ENCODE data around the gene TPCN2. TPM values are rescaled to one million over a fixed set of nuclear protein-coding genes. Genes with fewer than 3 reads are reported as not detected.

Gene TPCN2
- total RNA-seq, 1 experiment from 2014 or later = 63.6 TPM

- no peak overlapping the region for H3K27ac Mint-ChIP-seq (ENCODE audit: unreplicated experiment)
- Histone ChIP-seq H3K4me3 (ENCODE audit: low read depth, low read length) (no peak overlapping the region), H3K36me3 (ENCODE audit: control insufficient read depth, insufficient read depth, low read length) (no peaks in the 10 kb centered on the region), H3K27me3 (replicated peaks; ENCODE audit: control insufficient read depth, insufficient read depth, low read length) (no peaks in the 10 kb centered on the region), H3K4me1 (peaks cover 2% of the 10 kb centered on the region; the same call in 1 of the 2 replicates), H3K9me3 (peaks cover 16% of the 10 kb centered on the region; the same call in 1 of the 2 replicates)
- TF ChIP-seq, protein P1, sequence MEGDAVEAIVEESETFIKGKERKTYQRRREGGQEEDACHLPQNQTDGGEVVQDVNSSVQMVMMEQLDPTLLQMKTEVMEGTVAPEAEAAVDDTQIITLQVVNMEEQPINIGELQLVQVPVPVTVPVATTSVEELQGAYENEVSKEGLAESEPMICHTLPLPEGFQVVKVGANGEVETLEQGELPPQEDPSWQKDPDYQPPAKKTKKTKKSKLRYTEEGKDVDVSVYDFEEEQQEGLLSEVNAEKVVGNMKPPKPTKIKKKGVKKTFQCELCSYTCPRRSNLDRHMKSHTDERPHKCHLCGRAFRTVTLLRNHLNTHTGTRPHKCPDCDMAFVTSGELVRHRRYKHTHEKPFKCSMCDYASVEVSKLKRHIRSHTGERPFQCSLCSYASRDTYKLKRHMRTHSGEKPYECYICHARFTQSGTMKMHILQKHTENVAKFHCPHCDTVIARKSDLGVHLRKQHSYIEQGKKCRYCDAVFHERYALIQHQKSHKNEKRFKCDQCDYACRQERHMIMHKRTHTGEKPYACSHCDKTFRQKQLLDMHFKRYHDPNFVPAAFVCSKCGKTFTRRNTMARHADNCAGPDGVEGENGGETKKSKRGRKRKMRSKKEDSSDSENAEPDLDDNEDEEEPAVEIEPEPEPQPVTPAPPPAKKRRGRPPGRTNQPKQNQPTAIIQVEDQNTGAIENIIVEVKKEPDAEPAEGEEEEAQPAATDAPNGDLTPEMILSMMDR (IDR thresholded peaks at IDR 0.05; ENCODE audit: insufficient read depth in 1 of 2, low read depth in 1 of 2, low read length in 1 of 2, severe bottlenecking in 1 of 2, unreplicated experiment in 1 of 2) = no peak
- H3K27me3 Mint-ChIP-seq (ENCODE audit: insufficient read depth, unreplicated experiment) = no peaks in the 10 kb centered on the region
- CTCF ChIA-PET = no interaction called here
- intact Hi-C loops (cut with micrococcal nuclease; ENCODE audit: unreplicated experiment) = no loop called here
- no peak for DNase-seq
- peaks cover 18% of the 10 kb centered on the region for H3K9me3 Mint-ChIP-seq (ENCODE audit: unreplicated experiment)
- BruUV-seq (replicated peaks) = no TSS peak
- no peak overlapping the region for H3K4me3 Mint-ChIP-seq (ENCODE audit: unreplicated experiment)
- H3K4me1 Mint-ChIP-seq (ENCODE audit: low read depth, unreplicated experiment) = no peaks in the 10 kb centered on the region
- POLR2A ChIA-PET = no interaction called here
- peaks cover 5% of the 10 kb centered on the region for H3K36me3 Mint-ChIP-seq (ENCODE audit: insufficient read depth, unreplicated experiment)
Measured at GRCh38 chr11:69162505-69162904, 113.8 kb downstream of the TPCN2 start.

- Mint-ChIP-seq H3K27ac (ENCODE audit: unreplicated experiment) (no peak overlapping the region), H3K4me3 (ENCODE audit: unreplicated experiment) (no peak overlapping the region), H3K4me1 (ENCODE audit: low read depth, unreplicated experiment) (no peaks in the 10 kb centered on the region), H3K27me3 (ENCODE audit: insufficient read depth, unreplicated experiment) (no peaks in the 10 kb centered on the region), H3K36me3 (ENCODE audit: insufficient read depth, unreplicated experiment) (peaks cover 2% of the 10 kb centered on the region), H3K9me3 (ENCODE audit: unreplicated experiment) (peaks cover 18% of the 10 kb centered on the region)
- H3K4me1 ChIP-seq = 0 out of 2 replicates have a peak, but pooled peaks cover 3% of the 10 kb centered on the region
- no TSS peak for BruUV-seq (replicated peaks)
- TF ChIP-seq, protein P1 (IDR thresholded peaks at IDR 0.05; ENCODE audit: insufficient read depth in 1 of 2, low read depth in 1 of 2, low read length in 1 of 2, severe bottlenecking in 1 of 2, unreplicated experiment in 1 of 2) = no peak
- CTCF ChIA-PET = no interaction called here
- H3K9me3 ChIP-seq = peaks cover 16% of the 10 kb centered on the region; the same call in 1 of the 2 replicates
- no peaks in the 10 kb centered on the region for H3K36me3 ChIP-seq (ENCODE audit: control insufficient read depth, insufficient read depth, low read length)
- no peak overlapping the region for H3K4me3 ChIP-seq (ENCODE audit: low read depth, low read length)
- POLR2A ChIA-PET = no interaction called here
- H3K27me3 ChIP-seq (replicated peaks; ENCODE audit: control insufficient read depth, insufficient read depth, low read length) = no peaks in the 10 kb centered on the region
- intact Hi-C loops (cut with micrococcal nuclease; ENCODE audit: unreplicated experiment) = no loop called here
- no peak for DNase-seq
Measured at GRCh38 chr11:69163842-69164241, 115.1 kb downstream of the TPCN2 start.

DNA sequence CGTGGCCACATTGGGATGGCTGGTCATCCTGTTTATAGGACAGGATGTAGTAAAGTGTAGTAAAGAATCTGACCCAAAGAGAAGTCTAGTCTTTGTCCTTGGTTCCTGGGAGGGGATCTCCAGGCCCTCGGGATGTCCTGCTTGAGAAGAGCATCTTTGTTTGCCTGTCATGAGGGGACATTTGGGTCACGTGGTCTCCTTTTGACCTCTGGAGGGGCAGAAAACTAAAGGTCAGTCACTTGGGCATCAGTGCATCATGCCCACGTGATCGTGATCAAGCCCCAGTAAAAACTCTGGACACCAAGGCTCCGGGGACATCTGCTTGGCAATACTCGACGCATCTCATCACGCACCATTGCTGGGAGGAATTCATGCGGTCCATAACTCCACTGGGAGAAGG, 116.1 kb downstream of the TPCN2 start:
- ChIA-PET CTCF (no interaction called here), POLR2A (no interaction called here)
- BruUV-seq (replicated peaks) = no TSS peak
- H3K27me3 Mint-ChIP-seq (ENCODE audit: insufficient read depth, unreplicated experiment) = no peaks in the 10 kb centered on the region
- TF ChIP-seq, protein P1 (IDR thresholded peaks at IDR 0.05; ENCODE audit: insufficient read depth in 1 of 2, low read depth in 1 of 2, low read length in 1 of 2, severe bottlenecking in 1 of 2, unreplicated experiment in 1 of 2) = no peak
- DNase-seq = no peak
- Histone ChIP-seq H3K4me1 (0 out of 2 replicates have a peak, but pooled peaks cover 3% of the 10 kb centered on the region), H3K27me3 (replicated peaks; ENCODE audit: control insufficient read depth, insufficient read depth, low read length) (no peaks in the 10 kb centered on the region), H3K9me3 (peaks cover 21% of the 10 kb centered on the region; the same call in 1 of the 2 replicates), H3K4me3 (ENCODE audit: low read depth, low read length) (no peak overlapping the region), H3K36me3 (ENCODE audit: control insufficient read depth, insufficient read depth, low read length) (no peaks in the 10 kb centered on the region)
- H3K4me1 Mint-ChIP-seq (ENCODE audit: low read depth, unreplicated experiment) = no peaks in the 10 kb centered on the region
- peaks cover 18% of the 10 kb centered on the region for H3K9me3 Mint-ChIP-seq (ENCODE audit: unreplicated experiment)
- H3K36me3 Mint-ChIP-seq (ENCODE audit: insufficient read depth, unreplicated experiment) = no peaks in the 10 kb centered on the region
- no peak overlapping the region for H3K27ac Mint-ChIP-seq (ENCODE audit: unreplicated experiment)
- intact Hi-C loops (cut with micrococcal nuclease; ENCODE audit: unreplicated experiment) = no loop called here
- no peak overlapping the region for H3K4me3 Mint-ChIP-seq (ENCODE audit: unreplicated experiment)

All from Caco-2 (cell line).